SU-DHL-6 (cell line): ENCODE data around the gene TAGLN.
A peak's percentile ranks its signal among the peaks of the same experiment; 100 is the strongest.

Source experiments
- H2AFZ ChIP-seq: fragments of 200-600 bp; sonication (generic); 2 replicates; pipeline ENCODE4 v1.6.1; 2014; ENCODE audit warnings: low read depth, mild to moderate bottlenecking, moderate library complexity, mixed read lengths, antibody characterized with exemption, low read length; ENCODE audit not compliant: severe bottlenecking
- H3F3A ChIP-seq: fragments of 200-600 bp; shearing (Covaris generic); 2 replicates; pipeline ENCODE4 v1.6.0; 2016; ENCODE audit warnings: antibody characterized with exemption, mild to moderate bottlenecking; ENCODE audit not compliant: insufficient read depth
- H3K27ac ChIP-seq: fragments of 200-600 bp; sonication (generic); 2 replicates; pipeline ENCODE4 v1.5.1; 2016; ENCODE audit warnings: low read depth, mild to moderate bottlenecking, low read length, moderate library complexity, mixed read lengths
- H3K27me3 ChIP-seq: fragments of 200-600 bp; sonication (generic), shearing (Covaris generic); 2 replicates; pipeline ENCODE4 v1.6.0; 2014; ENCODE audit warnings: mild to moderate bottlenecking, low read length
- H3K36me3 ChIP-seq: fragments of 200-600 bp; sonication (generic); 2 replicates; pipeline ENCODE4 v1.6.1; 2014; ENCODE audit warnings: mild to moderate bottlenecking, low read length, mixed read lengths
- H3K4me2 ChIP-seq: fragments of 300-600, 200-600 bp; shearing (Covaris generic), sonication (generic); 2 replicates; pipeline ENCODE4 v1.6.0; 2014; ENCODE audit warnings: low read length, low read depth, mild to moderate bottlenecking; ENCODE audit not compliant: poor library complexity, severe bottlenecking
- H3K4me3 ChIP-seq: fragments of 200-600 bp; sonication (generic); 2 replicates; pipeline ENCODE4 v1.5.1; 2014; ENCODE audit warnings: antibody characterized with exemption, low read length, mild to moderate bottlenecking, mixed read lengths; ENCODE audit not compliant: insufficient read depth, poor library complexity, severe bottlenecking
- H3K79me2 ChIP-seq: fragments of 200-600 bp; sonication (generic); 2 replicates; pipeline ENCODE4 v1.6.1; 2014; ENCODE audit warnings: mild to moderate bottlenecking, low read length, moderate library complexity; ENCODE audit not compliant: insufficient read depth
- H3K9ac ChIP-seq: fragments of 200-600 bp; sonication (generic); 2 replicates; pipeline ENCODE4 v1.7.0; 2014; ENCODE audit warnings: mild to moderate bottlenecking, low read length
- H3K9me2 ChIP-seq: fragments of 200-600 bp; sonication (generic); replicated peaks from 2 replicates; pipeline ENCODE4 v1.6.1; 2014; ENCODE audit warnings: low read length; ENCODE audit not compliant: insufficient read depth
- H3K9me3 ChIP-seq: fragments of 200-600 bp; sonication (generic); 2 replicates; pipeline ENCODE4 v1.6.1; 2014; ENCODE audit warnings: low read length, mixed read lengths; ENCODE audit not compliant: insufficient read depth
- H4K20me1 ChIP-seq: fragments of 200-600 bp; sonication (generic); 2 replicates; pipeline ENCODE4 v1.6.1; 2014; ENCODE audit warnings: low read depth, mild to moderate bottlenecking, antibody characterized with exemption, low read length, moderate library complexity, mixed read lengths
- CTCF ChIP-seq: fragments of 200-600 bp; sonication (generic); IDR thresholded peaks from one replicate; pipeline ENCODE4 v1.5.1; 2017; ENCODE audit warnings: antibody characterized with exemption, mild to moderate bottlenecking, low read length, moderate library complexity; ENCODE audit not compliant: insufficient read depth, poor library complexity, severe bottlenecking
- EZH2phosphoT487 ChIP-seq: fragments of 200-600 bp; sonication (generic), shearing (Covaris generic); conservative IDR thresholded peaks from 2 replicates; pipeline ENCODE4 v1.6.1; 2018; ENCODE audit warnings: mild to moderate bottlenecking, antibody characterized with exemption, low read length, moderate library complexity, mixed read lengths

Gene TAGLN

DNA sequence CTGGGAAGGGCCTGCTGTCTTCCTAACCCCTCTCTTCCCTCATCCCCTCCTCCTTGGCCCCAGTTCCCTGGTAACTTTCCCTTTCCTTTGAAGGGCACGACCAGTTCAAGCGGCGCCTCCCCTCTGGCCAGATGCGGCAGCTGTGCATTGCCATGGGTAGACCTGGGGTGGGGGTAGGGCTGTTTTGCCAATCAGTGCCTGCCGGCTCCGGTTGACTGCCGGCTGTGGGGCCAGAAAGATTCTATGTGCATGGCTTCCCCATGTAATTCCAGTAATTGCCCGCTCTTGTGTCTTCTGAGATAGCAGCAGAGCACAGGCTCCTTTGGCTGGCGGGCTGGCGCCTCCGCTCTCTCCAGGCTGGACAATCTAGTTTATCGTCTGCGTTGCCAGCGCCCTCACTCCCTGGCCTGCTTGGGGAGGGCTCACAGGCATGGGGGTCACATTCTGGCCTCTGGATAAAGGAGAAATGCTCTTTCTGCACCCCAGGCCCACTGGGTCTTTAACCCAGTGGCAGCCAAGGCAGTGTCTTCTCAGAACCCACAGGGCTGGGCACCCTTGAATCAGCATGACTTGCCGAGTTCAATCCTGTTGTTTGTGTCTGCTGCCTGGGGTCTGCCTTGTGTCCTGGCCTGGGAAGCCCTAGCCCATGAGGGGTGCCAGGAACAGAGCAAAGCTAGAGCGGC lies 11.2 kb upstream of the TAGLN start:
- H3K36me3 ChIP-seq = no peaks in the 10 kb centered on the region
- H2AFZ ChIP-seq = no peak overlapping the region
- TF ChIP-seq CTCF (no peak), EZH2phosphoT487 (no peak)

GRCh38 chr11:117188620-117189081 lies 10.5 kb upstream of the TAGLN start:
- no peak overlapping the region for H3K4me3 ChIP-seq
- H3K4me2 ChIP-seq = no peak overlapping the region
- no peaks in the 10 kb centered on the region for H3K36me3 ChIP-seq
- H3K9me2 ChIP-seq = no peaks in the 10 kb centered on the region
- no peaks in the 10 kb centered on the region; the same call in 1 of the 2 replicates for H3F3A ChIP-seq
- no peaks in the 10 kb centered on the region for H3K9me3 ChIP-seq
- no peak overlapping the region for H3K9ac ChIP-seq
- no peaks in the 10 kb centered on the region for H3K79me2 ChIP-seq
- H2AFZ ChIP-seq = no peak overlapping the region
- H4K20me1 ChIP-seq = no peaks in the 10 kb centered on the region
- TF ChIP-seq EZH2phosphoT487 = no peak
- no peak for TF ChIP-seq CTCF
- H3K27me3 ChIP-seq = no peaks in the 10 kb centered on the region
- H3K27ac ChIP-seq = no peak overlapping the region

More for the DNA sequence above, 11.2 kb upstream of the TAGLN start:
- Histone ChIP-seq H3K9me2 (no peaks in the 10 kb centered on the region), H4K20me1 (no peaks in the 10 kb centered on the region), H3F3A (no peaks in the 10 kb centered on the region; the same call in 1 of the 2 replicates), H3K27me3 (no peaks in the 10 kb centered on the region), H3K4me2 (no peak overlapping the region), H3K79me2 (no peaks in the 10 kb centered on the region), H3K4me3 (no peak overlapping the region), H3K9me3 (no peaks in the 10 kb centered on the region), H3K9ac (no peak overlapping the region), H3K27ac (no peak overlapping the region)

- peak overlapping the region; percentile 6 for H2AFZ ChIP-seq
- TF ChIP-seq CTCF (no peak), EZH2phosphoT487 (no peak)
- no peaks in the 10 kb centered on the region for H3K9me2 ChIP-seq
- H3K9me3 ChIP-seq = no peaks in the 10 kb centered on the region
- H3K4me2 ChIP-seq = no peak overlapping the region
- peak overlapping the region; percentile 7 for H3K27ac ChIP-seq
- no peaks in the 10 kb centered on the region for H3K36me3 ChIP-seq
- no peaks in the 10 kb centered on the region for H4K20me1 ChIP-seq
- H3K9ac ChIP-seq = 0 out of 2 replicates have a peak overlapping the region, but pooled peaks have one; percentile 6
- no peaks in the 10 kb centered on the region for H3K79me2 ChIP-seq
- no peak overlapping the region for H3K4me3 ChIP-seq
- no peaks in the 10 kb centered on the region; the same call in 1 of the 2 replicates for H3F3A ChIP-seq
- H3K27me3 ChIP-seq = no peaks in the 10 kb centered on the region
Observed at GRCh38 chr11:117189191-117189940, 9.8 kb upstream of the TAGLN start.
